Limb (tissue), 2 donors: Measurements from ENCODE around the gene CLASP1.
"Not testable (repeated sequence)": the region's sequence is repeated elsewhere in the genome, so short reads cannot be mapped to it uniquely, and the experiment has no call there.

Source experiments
- DNase-seq, 2 donors: peaks; one replicate each; pipeline ENCODE4 v3.0.0-alpha.2; 2016; ENCODE audit errors: extremely low spot score in 2 of 2

CLASP1 gene

DNA sequence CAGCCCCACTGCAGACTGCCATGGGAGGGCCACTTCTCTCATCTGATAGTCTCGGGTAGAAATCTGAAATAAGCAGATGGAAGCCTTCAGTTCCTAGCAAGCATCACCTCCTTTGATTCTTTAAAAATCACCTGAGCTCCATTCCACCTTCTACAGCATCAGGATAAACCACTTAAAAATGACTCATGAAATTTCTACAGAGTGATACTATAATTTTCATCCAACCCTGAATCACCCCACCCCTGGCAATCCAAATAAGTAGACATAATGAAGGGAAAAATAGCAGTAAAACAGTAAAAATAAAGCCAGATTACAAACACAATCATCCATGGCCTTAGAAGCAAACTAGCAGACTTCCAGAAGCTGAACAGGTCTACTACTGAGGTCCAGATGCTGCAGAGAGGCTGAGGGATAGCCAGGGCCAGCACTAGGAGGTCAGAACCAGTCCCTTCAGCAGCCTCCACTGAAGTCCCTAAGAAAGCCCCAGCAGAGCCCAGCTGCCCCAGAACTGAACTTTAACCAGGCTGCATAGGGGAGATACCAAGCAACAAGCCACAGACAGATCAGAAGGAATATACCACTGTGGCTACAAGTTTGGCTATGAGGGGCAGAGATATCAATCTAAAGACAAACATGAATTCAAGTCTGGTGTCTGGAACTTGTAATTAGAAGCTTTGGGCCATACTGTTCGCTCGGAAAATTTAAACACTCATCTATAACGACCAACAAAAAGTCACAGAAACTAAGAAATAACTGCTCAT lies 173.3 kb downstream of the CLASP1 start:
- no peak for DNase-seq

GRCh38 chr2:121473512-121473911 lies 175.8 kb downstream of the CLASP1 start:
- DNase-seq = no peak

DNA sequence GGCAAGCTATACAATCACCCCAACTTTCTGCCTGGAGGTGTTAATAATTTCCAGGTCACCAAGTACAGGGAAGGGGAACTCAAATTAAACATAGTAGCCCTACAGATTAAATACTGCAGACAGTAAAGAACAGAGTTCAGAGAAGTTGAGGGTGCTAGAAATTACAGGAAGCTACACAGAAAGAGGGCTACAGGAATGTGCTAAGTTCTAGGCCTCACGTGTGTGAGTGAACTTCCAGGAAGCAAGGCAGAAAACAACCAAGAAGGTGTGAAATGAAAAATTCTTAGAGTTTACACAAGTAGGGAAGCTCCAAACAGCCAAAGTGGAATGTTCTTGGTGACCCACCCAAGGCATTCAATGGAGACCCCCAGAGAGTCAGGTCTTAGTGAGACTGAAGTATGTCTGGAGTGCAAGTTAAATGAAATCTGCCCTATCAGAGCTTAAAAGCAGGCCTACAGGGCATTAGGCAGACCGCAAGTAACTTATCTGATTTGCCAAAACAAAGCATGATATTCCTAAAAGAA lies 176.7 kb downstream of the CLASP1 start:
- DNase-seq = no peak

DNA sequence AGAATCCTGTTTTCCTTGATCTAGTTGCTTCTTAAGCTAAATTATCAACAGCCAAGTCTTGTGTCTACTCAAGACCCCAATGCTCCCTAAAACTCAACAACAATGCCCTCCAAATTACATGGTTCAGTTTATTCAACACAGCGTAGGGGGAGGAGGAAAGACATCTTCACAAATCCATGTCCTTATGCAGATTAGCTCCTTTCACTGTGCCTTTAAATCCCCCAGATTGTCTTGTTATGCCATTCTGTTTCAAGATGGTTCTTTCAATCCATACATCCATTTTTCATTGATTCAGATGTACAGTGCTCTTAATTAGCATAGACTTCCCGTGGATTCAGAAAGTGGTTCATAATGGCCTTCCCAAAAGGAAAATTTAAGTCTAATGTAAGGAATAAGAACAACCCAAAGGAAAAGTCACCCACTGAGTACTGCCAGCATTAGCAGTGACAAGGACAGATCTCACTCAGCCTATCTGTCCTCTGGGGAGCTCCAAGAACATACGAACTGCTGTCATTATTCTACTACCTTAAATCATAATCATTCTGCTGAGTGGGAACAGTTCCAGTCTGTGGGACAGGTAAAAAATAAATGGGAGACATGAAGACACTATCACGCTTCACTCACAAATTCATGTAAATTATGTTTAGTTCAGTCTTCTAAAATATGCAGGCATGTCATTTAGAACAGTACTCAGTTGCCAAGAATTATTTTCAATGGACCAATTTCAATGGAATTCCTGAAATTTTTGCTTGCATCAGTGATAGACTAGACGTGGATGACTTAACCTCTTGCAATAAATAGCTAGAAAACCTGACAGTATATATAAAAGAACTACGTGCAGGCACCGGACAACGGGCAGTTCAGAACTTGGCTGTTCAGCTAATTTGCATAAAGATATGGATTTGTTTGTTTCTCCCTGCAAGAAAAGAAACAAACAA lies 177.5 kb downstream of the CLASP1 start:
- DNase-seq = no peak

DNA sequence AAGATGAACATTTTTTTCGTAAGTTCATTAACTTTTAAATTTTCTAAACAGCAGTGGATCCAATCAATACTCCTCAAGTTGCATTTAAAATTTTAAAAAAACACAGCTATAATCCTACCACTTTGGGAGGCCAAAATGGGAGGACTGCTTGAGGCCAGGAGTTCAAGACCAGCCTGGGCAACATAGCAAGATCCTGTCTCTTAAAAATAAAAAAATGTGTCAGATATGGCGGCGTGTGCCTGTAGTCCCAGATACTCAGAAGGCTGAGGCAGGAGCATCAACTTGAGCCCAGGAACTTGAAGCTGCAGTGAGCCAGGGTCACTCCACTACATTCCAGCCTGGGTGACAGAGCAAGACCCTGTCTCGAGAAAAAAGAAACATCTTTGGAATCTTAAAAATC lies 178.3 kb downstream of the CLASP1 start:
- DNase-seq = no peak

GRCh38 chr2:121469356-121469755 lies 179.9 kb downstream of the CLASP1 start:
- no peak for DNase-seq

DNA sequence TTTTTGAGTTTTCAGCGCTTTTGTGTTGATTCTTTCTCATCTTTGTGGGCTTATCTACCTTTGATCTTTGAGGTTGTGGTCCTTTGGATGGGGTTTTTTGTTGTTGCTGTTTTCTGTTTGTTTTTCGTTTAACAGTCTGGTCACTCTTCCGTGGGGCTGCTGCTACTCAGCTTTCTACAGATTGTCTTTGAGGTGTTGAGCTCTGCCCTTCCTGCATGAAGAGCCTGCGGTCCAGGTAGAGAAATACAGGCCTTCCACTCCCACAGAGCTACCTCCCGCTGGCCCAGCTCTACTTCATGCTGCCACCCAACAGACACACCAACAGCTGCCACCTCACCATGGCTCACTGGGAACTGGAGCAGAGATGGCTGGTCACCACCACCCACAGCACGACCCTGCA lies 180.3 kb downstream of the CLASP1 start:
- DNase-seq = no peak

GRCh38 chr2:121459291-121459690 lies 190.0 kb downstream of the CLASP1 start:
- no peak for DNase-seq

- no peak for DNase-seq
Observed at GRCh38 chr2:121456325-121456724, 192.9 kb downstream of the CLASP1 start.

GRCh38 chr2:121455446-121455845 lies 193.8 kb downstream of the CLASP1 start:
- DNase-seq = no peak

- DNase-seq = no peak
Observed at GRCh38 chr2:121454549-121455090, 194.6 kb downstream of the CLASP1 start.

DNA sequence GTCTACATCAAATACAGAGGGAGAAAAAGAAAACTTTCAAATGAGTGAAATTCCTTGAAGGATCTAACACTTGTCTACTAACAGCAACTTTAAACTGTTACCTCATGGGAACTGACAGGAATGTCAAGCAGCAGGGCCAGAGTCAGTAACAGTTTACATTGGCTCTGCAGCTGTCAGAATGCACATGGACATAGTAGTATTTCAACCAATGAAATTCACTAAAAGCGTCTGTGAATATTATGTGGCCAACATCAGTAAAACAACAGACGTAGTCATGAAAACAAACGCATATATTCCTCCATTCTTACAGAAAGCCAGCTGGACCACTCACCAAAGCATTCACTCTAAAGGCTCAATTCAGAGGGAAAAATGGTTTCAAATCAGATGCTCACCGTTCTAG lies 197.9 kb downstream of the CLASP1 start:
- peak in 1 of 2 donors; percentile 15 for DNase-seq

DNA sequence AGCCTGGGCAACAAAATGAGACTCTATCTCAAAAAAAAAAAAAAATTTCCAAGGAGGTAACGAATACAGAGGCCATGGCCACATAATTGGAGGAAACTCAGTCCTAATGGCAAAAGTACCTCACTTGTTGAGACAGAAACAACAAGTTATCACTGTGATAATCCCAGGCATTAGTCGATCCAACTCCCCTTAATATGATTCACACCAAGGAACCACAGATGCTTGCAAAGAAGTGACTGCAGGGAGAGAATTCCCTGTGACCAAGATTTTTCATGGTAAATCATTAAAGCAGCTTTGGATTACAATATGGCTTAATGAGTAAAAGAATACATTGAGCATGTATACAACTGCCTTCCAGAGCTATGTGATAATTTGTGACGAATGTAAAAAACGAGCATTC lies 199.0 kb downstream of the CLASP1 start:
- no peak for DNase-seq

DNA sequence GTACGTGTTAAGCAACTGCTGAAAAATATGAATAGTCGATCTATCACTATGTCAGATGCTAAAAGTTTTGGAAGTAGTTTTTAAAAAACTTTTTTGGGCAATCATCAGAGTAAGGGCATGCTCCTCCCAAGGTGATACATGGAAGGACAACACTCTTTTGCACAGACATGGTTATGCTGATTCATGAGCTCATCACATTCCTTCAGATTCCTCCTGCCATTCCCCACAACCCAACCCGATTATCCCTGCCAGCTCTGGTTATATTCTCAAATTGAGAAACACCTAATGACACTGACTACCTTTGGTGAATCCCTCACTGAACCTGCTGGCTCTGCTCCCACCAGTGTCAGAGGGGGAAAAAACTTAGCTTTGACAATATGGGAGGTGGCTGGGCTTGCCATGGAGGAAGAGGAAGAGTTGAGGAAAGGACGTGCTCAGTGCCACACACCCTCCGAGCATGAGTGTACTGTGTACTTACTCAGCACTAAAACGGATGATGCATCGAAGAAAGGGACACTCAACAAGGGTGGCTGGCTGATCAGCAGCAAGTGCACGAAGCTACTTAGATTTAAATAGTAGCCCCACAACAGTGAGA lies 202.5 kb downstream of the CLASP1 start:
- DNase-seq = no peak

DNA sequence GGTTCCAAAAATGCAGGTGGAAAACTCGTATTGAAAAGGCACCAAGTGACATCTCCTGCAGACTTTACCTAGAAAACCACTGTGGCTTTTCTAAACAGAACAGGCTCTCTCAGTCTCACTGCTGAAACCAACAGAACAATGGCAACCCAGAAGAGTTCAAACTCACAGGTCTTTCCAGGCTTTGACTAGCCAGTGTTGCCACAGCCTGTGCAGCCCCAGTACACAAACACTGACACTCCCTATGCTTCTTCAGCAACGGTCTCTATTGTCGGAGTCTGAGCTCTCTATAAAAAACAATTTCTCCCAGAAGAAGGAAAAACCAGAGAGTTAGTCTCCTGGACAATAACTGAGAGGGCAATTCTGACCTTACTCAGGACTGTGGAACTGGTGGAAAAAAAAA lies 206.4 kb downstream of the CLASP1 start:
- DNase-seq = no peak

DNA sequence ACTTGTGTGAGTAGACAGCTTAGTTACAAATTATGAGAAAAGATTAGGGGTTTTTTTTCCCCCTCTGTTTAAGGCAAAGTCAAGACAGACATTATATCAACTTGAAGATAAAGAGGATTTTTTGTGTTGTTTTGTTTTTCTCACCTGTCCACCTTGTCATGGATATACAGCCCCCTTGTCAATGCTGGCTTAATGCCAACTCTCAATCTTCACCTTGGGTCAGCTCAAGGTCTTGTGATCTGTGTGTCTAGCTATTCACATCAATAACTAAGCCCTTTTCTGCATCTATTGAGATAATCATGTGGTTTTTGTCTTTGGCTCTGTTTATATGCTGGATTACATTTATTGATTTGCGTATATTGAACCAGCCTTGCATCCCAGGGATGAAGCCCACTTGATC lies 211.0 kb downstream of the CLASP1 start:
- DNase-seq = not testable (repeated sequence)

- no peak for DNase-seq
Observed at GRCh38 chr2:121436918-121437317, 212.3 kb downstream of the CLASP1 start.

GRCh38 chr2:121435790-121436189 lies 213.5 kb downstream of the CLASP1 start:
- DNase-seq = no peak

- DNase-seq = no peak
Observed at GRCh38 chr2:121431214-121431613, 218.0 kb downstream of the CLASP1 start.

DNA sequence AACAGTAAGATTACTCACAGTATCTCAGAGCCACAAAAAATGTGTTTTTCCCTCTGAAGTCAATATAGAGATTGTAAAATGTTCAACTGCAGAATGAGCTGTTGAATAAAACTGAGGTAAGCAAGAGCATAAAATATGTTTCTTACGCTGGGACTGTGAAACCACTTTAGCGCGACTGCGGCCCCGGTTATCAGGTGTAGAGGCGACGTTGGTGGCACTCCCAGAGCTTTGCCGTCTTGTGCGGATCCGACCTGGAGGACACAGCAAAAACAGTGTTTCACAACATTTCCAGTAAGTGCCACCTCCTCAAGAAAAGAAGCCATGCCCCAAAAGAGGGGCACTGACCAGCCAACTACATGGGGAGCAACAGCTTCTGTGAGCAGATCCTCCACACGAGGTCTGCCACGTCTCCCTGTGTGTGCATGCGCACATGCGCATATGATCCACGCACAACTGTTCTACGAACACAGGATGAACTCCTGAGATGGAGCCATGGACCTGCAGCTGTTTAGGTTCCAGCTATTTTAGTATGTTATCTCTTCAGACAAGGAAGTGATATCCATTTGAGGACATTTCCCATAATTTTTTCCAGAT lies 219.2 kb downstream of the CLASP1 start:
- DNase-seq = no peak
